CD14-positive monocyte (primary cell): Measurements from ENCODE around the gene DNMT3L. TPM values are rescaled to one million over a fixed set of nuclear protein-coding genes. Genes with fewer than 3 reads are reported as not detected.

Source experiments
- DNase-seq, 3 donors: peaks; one replicate each; pipeline ENCODE4 v3.0.0-alpha.2; 2011 to 2022
- H2AFZ ChIP-seq: 2 replicates; pipeline ENCODE4 v1.6.0; 2012; ENCODE audit warnings: mild to moderate bottlenecking, low read depth, low read length, inconsistent platforms; ENCODE audit not compliant: insufficient read depth, poor library complexity, severe bottlenecking
- H3K27ac ChIP-seq, 2 donors: 1 replicate in 1 of 2; 2 replicates in 1 of 2; pipeline ENCODE4 v1.5.1; 2012 to 2013; ENCODE audit warnings: low read length in 2 of 2, control low read depth in 1 of 2, inconsistent platforms in 1 of 2, low read depth in 1 of 2, mild to moderate bottlenecking in 1 of 2
- H3K27me3 ChIP-seq, 2 donors: one replicate each; pipeline versions ENCODE4 v1.6.0 to v1.6.1; 2011 to 2013; ENCODE audit warnings: low read length in 2 of 2; ENCODE audit not compliant: control insufficient read depth in 2 of 2, insufficient read depth in 2 of 2
- H3K36me3 ChIP-seq, 2 donors: replicated peaks in 1 of 2; 1 replicate in 1 of 2; 2 replicates in 1 of 2; pipeline versions ENCODE4 v1.5.1 to v1.6.1; 2012 to 2013; ENCODE audit warnings: low read length in 2 of 2, control low read depth in 1 of 2, inconsistent platforms in 1 of 2, mild to moderate bottlenecking in 1 of 2; ENCODE audit not compliant: insufficient read depth in 2 of 2, control insufficient read depth in 1 of 2
- H3K4me1 ChIP-seq, 2 donors: 1 replicate in 1 of 2; 2 replicates in 1 of 2; pipeline versions ENCODE4 v1.5.1 to v1.6.1; 2012 to 2013; ENCODE audit warnings: low read length in 2 of 2, control low read depth in 1 of 2, inconsistent platforms in 1 of 2, mild to moderate bottlenecking in 1 of 2, moderate library complexity in 1 of 2; ENCODE audit not compliant: insufficient read depth in 2 of 2, control insufficient read depth in 1 of 2
- H3K4me2 ChIP-seq: replicated peaks from 2 replicates; pipeline ENCODE3; 2012; ENCODE audit warnings: low read length, moderate library complexity, mild to moderate bottlenecking; ENCODE audit not compliant: poor library complexity, severe bottlenecking; ENCODE audit errors: extremely low read depth
- H3K4me3 ChIP-seq, 3 experiments: fragments of 200-600 bp in 1 of 3; sonication (generic) in 1 of 3; replicated peaks in 1 of 3; 1 replicate in 2 of 3; 2 replicates in 1 of 3; pipeline ENCODE4 v1.5.1; 2011 to 2013; ENCODE audit warnings: low read length in 3 of 3, mild to moderate bottlenecking in 3 of 3, control low read depth in 2 of 3, low read depth in 2 of 3, inconsistent platforms in 1 of 3, moderate library complexity in 1 of 3
- H3K79me2 ChIP-seq: 2 replicates; pipeline ENCODE4 v1.6.0; 2012; ENCODE audit warnings: mild to moderate bottlenecking, control low read depth, inconsistent platforms, low read length, moderate library complexity; ENCODE audit not compliant: insufficient read depth
- H3K9ac ChIP-seq: 2 replicates; pipeline ENCODE4 v1.6.0; 2017; ENCODE audit warnings: low read length, mild to moderate bottlenecking; ENCODE audit not compliant: insufficient read depth, poor library complexity, severe bottlenecking
- H3K9me3 ChIP-seq, 2 donors: replicated peaks in 1 of 2; 1 replicate in 1 of 2; 2 replicates in 1 of 2; pipeline versions ENCODE4 v1.5.1 to v1.6.1; 2012 to 2013; ENCODE audit warnings: low read length in 2 of 2, control low read depth in 1 of 2; ENCODE audit not compliant: control insufficient read depth in 1 of 2, insufficient read depth in 1 of 2
- H4K20me1 ChIP-seq: 2 replicates; pipeline ENCODE4 v1.6.0; 2012; ENCODE audit warnings: mild to moderate bottlenecking, low read length, control low read depth, moderate library complexity; ENCODE audit not compliant: insufficient read depth
- H3K27ac Mint-ChIP-seq, 7 donors: one replicate each; pipeline ENCODE4 v1.8.0; 2020; ENCODE audit warnings: mild to moderate bottlenecking in 7 of 7, mixed read lengths in 7 of 7, moderate library complexity in 6 of 7, inconsistent platforms in 2 of 7
- H3K27me3 Mint-ChIP-seq, 3 donors: one replicate each; pipeline ENCODE4 v1.8.0; 2021 to 2022; ENCODE audit warnings: low read depth in 3 of 3, mild to moderate bottlenecking in 3 of 3, mixed read lengths in 3 of 3, moderate library complexity in 3 of 3, inconsistent platforms in 1 of 3
- H3K36me3 Mint-ChIP-seq, 2 donors: one replicate each; pipeline ENCODE4 v1.8.0; 2020; ENCODE audit warnings: mixed read lengths in 2 of 2, inconsistent platforms in 1 of 2, mild to moderate bottlenecking in 1 of 2
- H3K4me1 Mint-ChIP-seq: one replicate; pipeline ENCODE4 v1.8.0; 2020; ENCODE audit warnings: mild to moderate bottlenecking, mixed read lengths
- H3K4me3 Mint-ChIP-seq, 2 donors: one replicate each; pipeline ENCODE4 v1.8.0; 2020; ENCODE audit warnings: mild to moderate bottlenecking in 2 of 2, mixed read lengths in 2 of 2, moderate library complexity in 1 of 2
- H3K9me3 Mint-ChIP-seq, 7 donors: one replicate each; pipeline ENCODE4 v1.8.0; 2020 to 2022; ENCODE audit warnings: mixed read lengths in 7 of 7, mild to moderate bottlenecking in 6 of 7, moderate library complexity in 6 of 7, inconsistent platforms in 2 of 7
- WGBS: methylation state at CpG from one replicate; pipeline ENCODE4 v1.1.5; 2013; ENCODE audit warnings: missing lambda C conversion rate; ENCODE audit not compliant: insufficient coverage; 5-methylcytosine and 5-hydroxymethylcytosine counted together
- intact Hi-C, 2 donors: fragments of 100-400 bp; cut with micrococcal nuclease; formaldehyde crosslinking; loops; one replicate each; pipeline versions ENCODE4 v1.15.0 to v1.15.1; 2023
- polyA plus RNA-seq, 3 donors: library from polyadenylated mRNA; depleted of rRNA in 1 of 3; unstranded in 2 of 3; stranded (reverse) in 1 of 3; fragments of 300-500 nt in 2 of 3; fragments of >200 nt in 1 of 3; fragmentation: Illumina TruSeq in 2 of 3; gene quantifications; 1 replicate in 2 of 3; 2 replicates in 1 of 3; pipeline ENCODE4 v1.2.3, GENCODE V29; 2012 to 2021
- TF ChIP-seq, protein P1 (sequence below): fragments of 200-600 bp; IDR thresholded peaks from one replicate; pipeline ENCODE4 v1.8.0; 2022; ENCODE audit warnings: antibody characterized with exemption, mild to moderate bottlenecking

DNMT3L gene
- polyA plus RNA-seq, 3 donors, result not detected

DNA sequence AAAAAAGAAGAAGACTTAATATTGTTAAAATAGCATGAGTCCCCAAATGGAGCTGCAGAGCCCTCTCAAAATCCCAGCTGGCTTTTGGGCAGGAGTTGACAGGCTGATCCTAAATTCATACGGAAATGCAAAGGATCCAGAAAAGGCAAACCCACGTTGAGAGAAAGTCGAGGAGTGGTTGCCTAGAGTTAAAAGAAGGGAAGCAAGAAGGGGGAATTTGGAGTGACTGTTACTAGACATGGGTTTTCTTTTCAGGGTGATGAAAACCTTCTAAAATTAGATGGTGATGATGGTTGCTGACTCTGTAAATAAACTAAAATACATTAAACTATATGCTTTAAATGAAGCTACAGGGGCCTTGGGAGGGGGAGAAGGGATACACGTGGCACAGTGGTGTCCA, 1.6 kb downstream of the DNMT3L start:
- no peak overlapping the region for H3K9ac ChIP-seq
- 87% methylated on average over 3 of the region's 4 CpGs for WGBS
- Mint-ChIP-seq H3K36me3 (no peaks in the 10 kb centered on the region), H3K4me3 (no peak overlapping the region), H3K4me1 (no peaks in the 10 kb centered on the region), H3K27me3 (peaks cover 2 to 10% (median 8%) of the 10 kb centered on the region in 3 donors), H3K9me3 (no peaks in the 10 kb centered on the region), H3K27ac (no peak overlapping the region)
- H3K27ac ChIP-seq, result no peak overlapping the region
- no peaks in the 10 kb centered on the region for H3K4me1 ChIP-seq
- H3K79me2 ChIP-seq, result no peaks in the 10 kb centered on the region
- no peaks in the 10 kb centered on the region for H3K36me3 ChIP-seq
- H3K27me3 ChIP-seq, result no peaks in the 10 kb centered on the region
- intact Hi-C loops, result no loop called here
- H3K4me2 ChIP-seq, result no peak overlapping the region
- no peak overlapping the region for H2AFZ ChIP-seq
- DNase-seq, result no peak
- no peak overlapping the region for H3K4me3 ChIP-seq
- no peaks in the 10 kb centered on the region for H4K20me1 ChIP-seq
- TF ChIP-seq, protein P1, sequence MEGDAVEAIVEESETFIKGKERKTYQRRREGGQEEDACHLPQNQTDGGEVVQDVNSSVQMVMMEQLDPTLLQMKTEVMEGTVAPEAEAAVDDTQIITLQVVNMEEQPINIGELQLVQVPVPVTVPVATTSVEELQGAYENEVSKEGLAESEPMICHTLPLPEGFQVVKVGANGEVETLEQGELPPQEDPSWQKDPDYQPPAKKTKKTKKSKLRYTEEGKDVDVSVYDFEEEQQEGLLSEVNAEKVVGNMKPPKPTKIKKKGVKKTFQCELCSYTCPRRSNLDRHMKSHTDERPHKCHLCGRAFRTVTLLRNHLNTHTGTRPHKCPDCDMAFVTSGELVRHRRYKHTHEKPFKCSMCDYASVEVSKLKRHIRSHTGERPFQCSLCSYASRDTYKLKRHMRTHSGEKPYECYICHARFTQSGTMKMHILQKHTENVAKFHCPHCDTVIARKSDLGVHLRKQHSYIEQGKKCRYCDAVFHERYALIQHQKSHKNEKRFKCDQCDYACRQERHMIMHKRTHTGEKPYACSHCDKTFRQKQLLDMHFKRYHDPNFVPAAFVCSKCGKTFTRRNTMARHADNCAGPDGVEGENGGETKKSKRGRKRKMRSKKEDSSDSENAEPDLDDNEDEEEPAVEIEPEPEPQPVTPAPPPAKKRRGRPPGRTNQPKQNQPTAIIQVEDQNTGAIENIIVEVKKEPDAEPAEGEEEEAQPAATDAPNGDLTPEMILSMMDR, result no peak
- H3K9me3 ChIP-seq, result no peaks in the 10 kb centered on the region

DNA sequence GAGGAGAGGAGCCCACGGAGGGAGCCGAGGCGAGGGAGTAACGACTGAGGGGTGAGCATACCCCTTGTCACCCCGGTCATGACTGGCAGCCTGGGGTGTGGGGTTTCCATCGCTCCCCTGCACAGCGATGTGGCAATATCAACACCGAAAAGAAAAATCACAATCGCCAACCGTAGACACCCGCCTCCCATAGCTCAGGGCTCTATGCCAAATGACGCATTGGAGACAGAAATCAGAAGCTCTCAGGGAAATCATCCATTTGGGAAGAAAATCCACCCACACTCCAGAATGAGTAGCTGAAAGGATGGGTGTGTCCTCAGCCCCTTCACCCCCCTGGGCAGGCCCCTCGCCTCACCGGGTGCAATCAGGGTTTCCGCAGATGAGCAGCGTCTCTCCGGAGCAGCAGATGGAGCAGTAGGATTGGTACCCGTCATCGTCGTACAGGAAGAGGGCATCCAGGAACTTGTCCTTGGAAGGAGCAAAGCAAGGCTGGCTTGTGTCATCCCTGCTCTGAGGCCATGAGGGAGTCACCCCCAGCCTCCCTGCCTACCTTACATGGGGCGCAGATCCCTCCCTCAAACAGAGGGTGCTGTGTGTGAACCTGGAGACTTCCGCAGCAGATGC, 2.5 kb downstream of the DNMT3L start:
- Mint-ChIP-seq H3K4me1 (peaks cover 2% of the 10 kb centered on the region), H3K27ac (peak overlapping the region in 1 of 7 donors; percentile 5), H3K36me3 (no peaks in the 10 kb centered on the region), H3K4me3 (no peak overlapping the region), H3K27me3 (peaks cover 5 to 12% (median 8%) of the 10 kb centered on the region in 3 donors), H3K9me3 (no peaks in the 10 kb centered on the region)
- Histone ChIP-seq H4K20me1 (no peaks in the 10 kb centered on the region), H3K4me1 (no peaks in the 10 kb centered on the region), H3K79me2 (no peaks in the 10 kb centered on the region), H3K27me3 (peaks cover 0 to 4% of the 10 kb centered on the region in 2 donors), H3K4me2 (no peak overlapping the region), H3K4me3 (no peak overlapping the region), H2AFZ (no peak overlapping the region), H3K9me3 (no peaks in the 10 kb centered on the region), H3K27ac (no peak overlapping the region), H3K9ac (no peak overlapping the region), H3K36me3 (no peaks in the 10 kb centered on the region)
- TF ChIP-seq, protein P1, result no peak
- WGBS, result 93% methylated on average over 14 of the region's 22 CpGs
- DNase-seq, result no peak
- intact Hi-C loops, result no loop called here
